OCI-LY1 (cell line): ENCODE measurements around the gene CRYAB.
A peak's percentile ranks its signal among the peaks of the same experiment; 100 is the strongest.

ENCODE experiments used
- H2AFZ ChIP-seq: fragments of 200-600 bp; sonication (generic), shearing (Covaris generic); 2 replicates; pipeline ENCODE4 v1.6.0; 2014; ENCODE audit warnings: antibody characterized with exemption, mild to moderate bottlenecking, low read length
- H3F3A ChIP-seq: fragments of 200-600 bp; sonication (generic), shearing (Covaris generic); 2 replicates; pipeline ENCODE4 v1.6.0; 2014; ENCODE audit warnings: mild to moderate bottlenecking, antibody characterized with exemption, low read length, moderate library complexity; ENCODE audit not compliant: insufficient read depth
- H3K27ac ChIP-seq: fragments of 200-600 bp; sonication (generic); 2 replicates; pipeline ENCODE4 v1.5.1; 2014; ENCODE audit warnings: low read length, mixed run types, mild to moderate bottlenecking, low read depth; ENCODE audit not compliant: poor library complexity, severe bottlenecking
- H3K27me3 ChIP-seq: fragments of 200-600 bp; sonication (generic); 2 replicates; pipeline ENCODE4 v1.6.0; 2014; ENCODE audit warnings: antibody characterized with exemption, mild to moderate bottlenecking, low read length, moderate library complexity; ENCODE audit not compliant: insufficient read depth
- H3K36me3 ChIP-seq: fragments of 200-600 bp; sonication (generic); 2 replicates; pipeline ENCODE4 v1.6.1; 2014; ENCODE audit warnings: mild to moderate bottlenecking, antibody characterized with exemption, low read length, moderate library complexity, mixed read lengths; ENCODE audit not compliant: insufficient read depth
- H3K4me1 ChIP-seq: fragments of 200-600 bp; sonication (generic); 2 replicates; pipeline ENCODE4 v1.5.1; 2014; ENCODE audit warnings: mild to moderate bottlenecking, low read length, moderate library complexity; ENCODE audit not compliant: insufficient read depth, severe bottlenecking
- H3K4me2 ChIP-seq: fragments of 200-600 bp; sonication (generic), shearing (Covaris generic); 2 replicates; pipeline ENCODE4 v1.6.1; 2014; ENCODE audit warnings: low read length
- H3K4me3 ChIP-seq: fragments of 200-600 bp; sonication (generic); 2 replicates; pipeline ENCODE4 v1.5.1; 2014; ENCODE audit warnings: low read length, low read depth, mild to moderate bottlenecking, mixed read lengths; ENCODE audit not compliant: poor library complexity, severe bottlenecking
- H3K79me2 ChIP-seq: fragments of 200-600 bp; shearing (Covaris generic); 2 replicates; pipeline ENCODE4 v1.6.1; 2016; ENCODE audit warnings: mixed run types, low read length, mixed read lengths; ENCODE audit not compliant: insufficient read depth
- H3K9ac ChIP-seq: fragments of 200-600 bp; sonication (generic), shearing (Covaris generic); 2 replicates; pipeline ENCODE4 v1.6.1; 2014; ENCODE audit warnings: mild to moderate bottlenecking, low read length, mixed read lengths
- H3K9me2 ChIP-seq: fragments of 200-600 bp; sonication (generic), shearing (Covaris generic); 2 replicates; pipeline ENCODE4 v1.6.1; 2014; ENCODE audit warnings: low read depth, mild to moderate bottlenecking, low read length, mixed read lengths
- H3K9me3 ChIP-seq: fragments of 200-600 bp; shearing (Covaris generic); 2 replicates; pipeline ENCODE4 v1.6.1; 2014; ENCODE audit warnings: low read length, mixed read lengths
- H4K20me1 ChIP-seq: fragments of 200-600 bp; sonication (generic), shearing (Covaris generic); 2 replicates; pipeline ENCODE4 v1.6.0; 2016; ENCODE audit warnings: mild to moderate bottlenecking, low read length; ENCODE audit not compliant: insufficient read depth
- EZH2 ChIP-seq: fragments of 200-600 bp; sonication (generic), shearing (Covaris generic); IDR thresholded peaks from 2 replicates; pipeline ENCODE4 v1.8.0; 2017; ENCODE audit warnings: borderline replicate concordance, mixed run types, mild to moderate bottlenecking, antibody characterized with exemption, low read length, moderate library complexity, mixed read lengths
- TF ChIP-seq, protein P1 (sequence below): fragments of 200-600 bp; sonication (generic), shearing (Covaris generic); IDR thresholded peaks from 2 replicates; pipeline ENCODE4 v1.5.1; 2017; ENCODE audit warnings: mild to moderate bottlenecking, antibody characterized with exemption, low read length, moderate library complexity, mixed read lengths

Gene CRYAB

DNA sequence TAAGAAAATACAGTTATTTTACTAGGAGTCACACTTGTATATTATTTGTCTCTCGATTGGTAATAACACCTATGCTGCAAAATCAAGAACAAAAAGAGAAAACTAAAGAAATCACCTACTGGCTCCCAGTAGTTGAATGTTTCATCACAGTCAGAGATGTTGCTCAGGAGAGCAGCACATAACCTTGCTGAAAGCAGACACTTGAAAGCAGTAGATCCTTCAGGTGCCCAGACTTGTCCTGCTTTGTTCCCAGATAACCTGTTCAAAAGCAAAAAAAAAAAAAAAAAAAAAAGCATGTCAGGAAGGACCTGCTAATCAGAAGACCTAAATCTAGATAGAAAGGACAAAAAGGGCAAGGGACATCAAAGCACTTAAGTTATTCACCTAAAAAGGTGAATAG, 41.5 kb downstream of the CRYAB start:
- Histone ChIP-seq H4K20me1 (no peaks in the 10 kb centered on the region), H3K4me3 (peak overlapping the region; percentile 80)
- TF ChIP-seq EZH2, result no peak
- TF ChIP-seq, protein P1, sequence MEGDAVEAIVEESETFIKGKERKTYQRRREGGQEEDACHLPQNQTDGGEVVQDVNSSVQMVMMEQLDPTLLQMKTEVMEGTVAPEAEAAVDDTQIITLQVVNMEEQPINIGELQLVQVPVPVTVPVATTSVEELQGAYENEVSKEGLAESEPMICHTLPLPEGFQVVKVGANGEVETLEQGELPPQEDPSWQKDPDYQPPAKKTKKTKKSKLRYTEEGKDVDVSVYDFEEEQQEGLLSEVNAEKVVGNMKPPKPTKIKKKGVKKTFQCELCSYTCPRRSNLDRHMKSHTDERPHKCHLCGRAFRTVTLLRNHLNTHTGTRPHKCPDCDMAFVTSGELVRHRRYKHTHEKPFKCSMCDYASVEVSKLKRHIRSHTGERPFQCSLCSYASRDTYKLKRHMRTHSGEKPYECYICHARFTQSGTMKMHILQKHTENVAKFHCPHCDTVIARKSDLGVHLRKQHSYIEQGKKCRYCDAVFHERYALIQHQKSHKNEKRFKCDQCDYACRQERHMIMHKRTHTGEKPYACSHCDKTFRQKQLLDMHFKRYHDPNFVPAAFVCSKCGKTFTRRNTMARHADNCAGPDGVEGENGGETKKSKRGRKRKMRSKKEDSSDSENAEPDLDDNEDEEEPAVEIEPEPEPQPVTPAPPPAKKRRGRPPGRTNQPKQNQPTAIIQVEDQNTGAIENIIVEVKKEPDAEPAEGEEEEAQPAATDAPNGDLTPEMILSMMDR, result no peak

DNA sequence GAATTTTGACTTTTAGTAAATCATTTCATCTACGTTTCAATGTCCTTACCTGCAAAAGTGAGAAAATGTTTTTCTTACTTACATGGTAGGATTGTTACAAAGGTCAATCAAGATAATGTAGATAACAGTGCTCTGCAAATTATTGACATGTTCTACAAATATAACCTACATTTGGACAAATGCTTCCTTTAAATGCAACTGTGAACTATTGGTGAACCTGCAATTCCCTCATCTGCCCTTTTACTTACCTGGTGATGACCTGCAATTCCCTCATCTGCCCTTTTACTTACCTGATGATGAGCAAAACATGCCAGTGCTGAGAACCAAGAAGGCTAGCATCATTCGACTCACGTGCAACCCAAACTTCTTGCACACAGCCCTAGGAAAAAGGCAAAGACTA, 51.3 kb downstream of the CRYAB start:
- no peak for TF ChIP-seq EZH2
- TF ChIP-seq, protein P1, result no peak
- H3K4me3 ChIP-seq, result no peak overlapping the region

More for the DNA sequence above, 41.5 kb downstream of the CRYAB start:
- Histone ChIP-seq H3K27ac (no peak overlapping the region), H3K9ac (no peak overlapping the region; the same call in 1 of the 2 replicates), H3K36me3 (peaks cover 40% of the 10 kb centered on the region), H3K4me1 (peaks cover 18% of the 10 kb centered on the region), H3K9me3 (no peaks in the 10 kb centered on the region), H3K79me2 (no peaks in the 10 kb centered on the region), H3F3A (no peaks in the 10 kb centered on the region), H3K4me2 (peak overlapping the region; percentile 91), H3K27me3 (no peaks in the 10 kb centered on the region), H2AFZ (no peak overlapping the region), H3K9me2 (no peaks in the 10 kb centered on the region)

More for the DNA sequence above, 51.3 kb downstream of the CRYAB start:
- H3K9me2 ChIP-seq, result no peaks in the 10 kb centered on the region
- H3K9ac ChIP-seq, result no peak overlapping the region
- H3K9me3 ChIP-seq, result no peaks in the 10 kb centered on the region
- no peaks in the 10 kb centered on the region for H3K4me1 ChIP-seq
- no peaks in the 10 kb centered on the region for H4K20me1 ChIP-seq
- peaks cover 64% of the 10 kb centered on the region for H3K36me3 ChIP-seq
- H3K79me2 ChIP-seq, result no peaks in the 10 kb centered on the region
- H3K27me3 ChIP-seq, result no peaks in the 10 kb centered on the region
- no peak overlapping the region for H3K4me2 ChIP-seq
- no peaks in the 10 kb centered on the region for H3F3A ChIP-seq
- H2AFZ ChIP-seq, result no peak overlapping the region
- no peak overlapping the region for H3K27ac ChIP-seq
